SK-N-SH treated with all-trans-retinoic acid at 6 μM for 48 hours (cell line): ENCODE data around the gene PTCHD1.

Experiments
- ARNTL ChIP-seq: fragments of 450-650 bp; formaldehyde crosslinking; IDR thresholded peaks from 2 replicates; pipeline ENCODE4 v1.5.0; 2020; ENCODE audit warnings: low read depth, mild to moderate bottlenecking, moderate library complexity, borderline replicate concordance
- ESRRG ChIP-seq: fragments of 250-450 bp; sonication (Bioruptor Pico); IDR thresholded peaks from 2 replicates; pipeline ENCODE4 v1.6.1; 2021; ENCODE audit warnings: mild to moderate bottlenecking
- OSR1 ChIP-seq: fragments of 250-450 bp; sonication (Bioruptor Pico); IDR thresholded peaks from 2 replicates; pipeline ENCODE4 v1.8.0; 2022; ENCODE audit warnings: moderate library complexity, mild to moderate bottlenecking, inconsistent platforms
- RARB ChIP-seq: fragments of 250-450 bp; sonication (Bioruptor Pico); IDR thresholded peaks from 2 replicates; pipeline ENCODE4 v1.8.0; 2021; ENCODE audit warnings: mild to moderate bottlenecking, moderate library complexity
- SNAI2 ChIP-seq: fragments of 250-450 bp; sonication (Bioruptor Pico); IDR thresholded peaks from 2 replicates; pipeline ENCODE4 v1.5.0; 2020; ENCODE audit warnings: mild to moderate bottlenecking, moderate library complexity
- TCF4 ChIP-seq: fragments of 250-450 bp; sonication (Bioruptor Pico); IDR thresholded peaks from 2 replicates; pipeline ENCODE4 v1.8.0; 2021; ENCODE audit warnings: mild to moderate bottlenecking, moderate library complexity, borderline replicate concordance
- TOX ChIP-seq: fragments of 250-450 bp; sonication (Bioruptor Pico); IDR thresholded peaks from 2 replicates; pipeline ENCODE4 v1.8.0; 2021; ENCODE audit warnings: mild to moderate bottlenecking, moderate library complexity, borderline replicate concordance
- ZFP30 ChIP-seq: fragments of 450-650 bp; formaldehyde crosslinking; IDR thresholded peaks from 2 replicates; pipeline ENCODE4 v1.5.0; 2022; ENCODE audit warnings: mild to moderate bottlenecking, moderate library complexity
- ZNF70 ChIP-seq: fragments of 450-650 bp; formaldehyde crosslinking; IDR thresholded peaks from 2 replicates; pipeline ENCODE4 v1.5.0; 2020; ENCODE audit warnings: mild to moderate bottlenecking, moderate library complexity
- TF ChIP-seq, protein P1 (sequence below): fragments of 250-450 bp; sonication (Bioruptor Pico); IDR thresholded peaks from 2 replicates; pipeline ENCODE4 v1.5.1; 2020; ENCODE audit warnings: low read depth, mild to moderate bottlenecking, moderate library complexity
- TF ChIP-seq, protein P2 (sequence below): fragments of 250-450 bp; sonication (Bioruptor Pico); IDR thresholded peaks from 2 replicates; pipeline ENCODE4 v1.8.0; 2020; ENCODE audit warnings: mild to moderate bottlenecking, moderate library complexity, borderline replicate concordance

DNA sequence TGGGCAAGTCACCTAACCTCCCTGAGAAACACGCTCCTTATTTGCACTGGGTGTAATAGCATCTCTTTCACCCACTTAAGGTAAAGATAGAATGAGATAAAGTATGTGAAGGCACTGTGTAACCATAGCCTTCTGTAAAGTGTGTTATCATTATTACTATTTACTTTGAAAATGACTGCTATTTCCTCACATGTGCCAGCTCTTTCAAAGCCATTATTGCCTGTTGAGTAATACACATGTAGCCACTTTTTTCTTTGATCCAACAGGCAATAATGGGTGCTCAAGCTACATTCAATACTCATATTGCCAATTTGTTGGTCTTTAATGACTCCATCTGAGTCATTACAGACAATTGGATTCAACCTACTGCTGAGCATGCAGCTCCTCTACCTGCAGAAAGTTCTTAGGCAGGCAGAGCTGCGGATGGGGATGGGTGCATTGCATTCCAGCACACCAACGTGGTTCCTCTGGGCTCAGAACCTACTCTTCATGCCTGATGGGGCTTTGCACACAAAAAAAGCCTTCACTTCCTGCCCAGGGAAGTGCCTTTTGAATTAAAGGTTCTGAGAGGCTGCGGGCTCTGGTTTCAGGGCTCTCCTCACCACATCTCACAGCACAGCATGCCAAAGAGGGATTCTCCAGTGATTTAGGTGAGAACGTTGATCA, 9.7 kb downstream of the PTCHD1 start:
- TF ChIP-seq ZFP30 (CRISPR knock-in tag) (no peak), TCF4 (CRISPR knock-in tag) (no peak), ARNTL (CRISPR knock-in tag) (no peak), SNAI2 (CRISPR knock-in tag) (no peak), TOX (CRISPR knock-in tag) (no peak), ZNF70 (CRISPR knock-in tag) (no peak), OSR1 (no peak), ESRRG (CRISPR knock-in tag) (no peak), RARB (CRISPR knock-in tag) (no peak)
- TF ChIP-seq, protein P1, sequence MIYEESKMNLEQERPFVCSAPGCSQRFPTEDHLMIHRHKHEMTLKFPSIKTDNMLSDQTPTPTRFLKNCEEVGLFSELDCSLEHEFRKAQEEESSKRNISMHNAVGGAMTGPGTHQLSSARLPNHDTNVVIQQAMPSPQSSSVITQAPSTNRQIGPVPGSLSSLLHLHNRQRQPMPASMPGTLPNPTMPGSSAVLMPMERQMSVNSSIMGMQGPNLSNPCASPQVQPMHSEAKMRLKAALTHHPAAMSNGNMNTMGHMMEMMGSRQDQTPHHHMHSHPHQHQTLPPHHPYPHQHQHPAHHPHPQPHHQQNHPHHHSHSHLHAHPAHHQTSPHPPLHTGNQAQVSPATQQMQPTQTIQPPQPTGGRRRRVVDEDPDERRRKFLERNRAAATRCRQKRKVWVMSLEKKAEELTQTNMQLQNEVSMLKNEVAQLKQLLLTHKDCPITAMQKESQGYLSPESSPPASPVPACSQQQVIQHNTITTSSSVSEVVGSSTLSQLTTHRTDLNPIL = no peak
- TF ChIP-seq, protein P2, sequence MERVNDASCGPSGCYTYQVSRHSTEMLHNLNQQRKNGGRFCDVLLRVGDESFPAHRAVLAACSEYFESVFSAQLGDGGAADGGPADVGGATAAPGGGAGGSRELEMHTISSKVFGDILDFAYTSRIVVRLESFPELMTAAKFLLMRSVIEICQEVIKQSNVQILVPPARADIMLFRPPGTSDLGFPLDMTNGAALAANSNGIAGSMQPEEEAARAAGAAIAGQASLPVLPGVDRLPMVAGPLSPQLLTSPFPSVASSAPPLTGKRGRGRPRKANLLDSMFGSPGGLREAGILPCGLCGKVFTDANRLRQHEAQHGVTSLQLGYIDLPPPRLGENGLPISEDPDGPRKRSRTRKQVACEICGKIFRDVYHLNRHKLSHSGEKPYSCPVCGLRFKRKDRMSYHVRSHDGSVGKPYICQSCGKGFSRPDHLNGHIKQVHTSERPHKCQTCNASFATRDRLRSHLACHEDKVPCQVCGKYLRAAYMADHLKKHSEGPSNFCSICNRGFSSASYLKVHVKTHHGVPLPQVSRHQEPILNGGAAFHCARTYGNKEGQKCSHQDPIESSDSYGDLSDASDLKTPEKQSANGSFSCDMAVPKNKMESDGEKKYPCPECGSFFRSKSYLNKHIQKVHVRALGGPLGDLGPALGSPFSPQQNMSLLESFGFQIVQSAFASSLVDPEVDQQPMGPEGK (CRISPR knock-in tag) = no peak
